ENCODE measurements around the gene ARFIP2.
A peak's percentile ranks its signal among the peaks of the same experiment; 100 is the strongest.

The ARFIP2 gene

DNA sequence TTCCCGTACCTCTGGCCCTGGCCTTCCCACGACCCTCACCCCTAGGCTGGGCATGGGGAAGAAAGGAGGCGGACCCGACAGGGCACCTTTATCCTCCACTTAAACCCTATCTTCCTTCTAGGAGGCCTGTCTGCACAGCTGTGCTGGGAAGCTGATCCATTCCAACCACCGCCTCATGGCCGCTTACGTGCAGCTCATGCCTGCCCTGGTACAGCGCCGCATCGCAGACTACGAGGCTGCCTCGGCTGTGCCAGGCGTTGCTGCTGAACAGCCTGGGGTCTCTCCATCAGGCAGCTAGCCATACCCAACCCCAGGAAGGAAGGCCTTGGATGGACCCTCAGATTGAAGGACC lies 769 bp upstream of the ARFIP2 start:
- peak in 1 of 2 donors; percentile 15 for DNase-seq

DNA sequence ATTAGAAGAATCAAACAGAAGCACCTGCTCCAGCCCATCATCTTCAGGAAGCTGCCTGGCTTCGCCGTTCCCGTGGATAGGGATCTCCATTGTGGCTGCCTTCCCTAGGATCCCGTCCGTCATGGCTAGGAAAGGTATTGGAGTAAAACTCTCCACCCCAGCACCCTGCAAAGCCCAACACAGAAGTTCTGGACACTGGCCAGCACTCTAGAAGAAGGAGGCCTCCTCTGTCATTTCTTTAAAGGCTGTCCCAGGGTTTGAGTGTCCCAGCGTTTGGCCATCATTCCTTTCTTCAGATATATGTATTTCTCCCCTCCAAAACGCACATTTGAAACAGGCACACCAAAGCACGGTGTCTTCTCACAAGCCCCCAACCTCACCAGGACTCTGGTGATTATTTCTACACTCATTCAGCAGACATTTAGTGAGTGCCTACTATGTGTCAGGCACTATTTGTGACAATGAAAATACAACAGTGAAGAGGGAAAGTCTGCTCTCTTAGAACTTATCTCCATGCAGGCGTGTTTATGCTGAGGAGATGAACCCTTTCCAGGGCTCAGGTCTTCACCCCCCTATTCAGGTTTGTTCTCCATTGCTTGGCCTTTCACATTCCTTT lies 724 bp downstream of the ARFIP2 start:
- DNase-seq, result no peak

DNA sequence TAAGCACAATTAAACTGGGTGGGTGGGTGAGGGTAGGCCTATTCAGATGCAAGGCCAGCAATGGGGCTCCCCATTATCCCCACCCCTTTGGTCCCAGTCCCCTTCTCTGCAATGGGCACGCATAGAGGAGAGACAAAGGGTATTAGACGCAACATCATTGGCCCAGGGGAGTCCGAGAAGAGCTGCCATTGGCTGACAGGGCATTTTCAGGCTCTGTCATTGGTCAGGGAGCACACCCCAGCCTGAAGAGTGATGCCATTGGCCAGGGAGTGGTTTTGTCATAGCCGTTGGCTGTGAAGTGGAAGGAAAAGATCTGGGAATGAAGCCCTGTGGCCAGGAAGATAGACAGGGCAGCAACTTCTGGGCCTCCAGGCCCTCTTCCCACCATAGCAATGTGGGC lies 4.6 kb downstream of the ARFIP2 start:
- no peak for DNase-seq

DNA sequence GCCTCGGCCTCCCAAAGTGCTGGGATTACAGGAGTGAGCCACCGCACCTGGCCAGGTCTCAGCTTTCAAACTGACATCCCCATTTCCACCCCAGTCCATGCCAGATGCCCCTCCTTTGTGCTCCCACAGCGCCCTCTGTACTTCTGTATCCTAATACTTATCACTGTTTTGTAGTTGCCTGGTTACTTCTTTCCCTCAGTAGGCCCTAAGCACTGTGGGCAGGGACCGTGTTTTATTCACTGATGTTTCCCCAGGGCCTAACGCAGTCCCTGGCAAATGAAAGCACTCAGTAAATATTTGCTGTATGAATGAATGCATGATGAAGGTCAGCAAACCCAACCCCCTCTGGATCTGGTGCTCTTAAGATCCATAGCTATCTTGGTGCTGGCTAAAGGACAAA lies 5.2 kb downstream of the ARFIP2 start:
- DNase-seq, result no peak

DNA sequence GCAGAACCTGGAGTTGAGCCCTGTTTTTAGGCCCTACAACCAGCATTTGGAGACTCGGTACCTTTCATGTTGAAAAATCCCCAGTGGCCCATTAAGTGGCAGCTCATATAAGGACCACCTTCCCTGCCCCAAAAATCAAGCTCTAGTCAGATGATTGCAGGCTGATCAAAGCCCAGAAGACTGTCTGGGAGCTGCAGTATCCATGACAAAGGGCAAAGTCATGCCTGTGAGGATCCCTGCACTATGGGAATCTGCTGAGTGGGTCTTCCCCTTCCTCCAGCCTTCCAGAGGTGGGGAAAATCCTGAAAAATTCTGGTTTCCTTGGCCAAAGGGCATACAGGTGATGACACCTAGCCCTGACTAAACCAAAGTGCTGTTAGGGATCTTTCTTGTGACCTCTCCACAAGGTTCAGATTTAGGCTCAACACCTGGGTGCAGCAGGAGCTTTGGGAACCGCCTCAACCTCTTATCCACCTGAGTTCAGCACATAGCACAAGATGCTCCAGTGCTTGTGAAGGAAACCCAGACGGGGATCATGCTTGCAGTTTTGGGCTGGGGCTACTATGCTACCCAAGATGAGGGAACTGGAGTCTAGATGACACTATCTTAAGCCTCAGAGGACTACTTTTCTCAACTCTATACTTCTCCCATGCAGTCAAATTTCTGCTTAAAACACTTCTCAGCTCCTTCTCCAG lies 6.2 kb downstream of the ARFIP2 start:
- peak in 1 of 2 donors; percentile 15 for DNase-seq

DNA sequence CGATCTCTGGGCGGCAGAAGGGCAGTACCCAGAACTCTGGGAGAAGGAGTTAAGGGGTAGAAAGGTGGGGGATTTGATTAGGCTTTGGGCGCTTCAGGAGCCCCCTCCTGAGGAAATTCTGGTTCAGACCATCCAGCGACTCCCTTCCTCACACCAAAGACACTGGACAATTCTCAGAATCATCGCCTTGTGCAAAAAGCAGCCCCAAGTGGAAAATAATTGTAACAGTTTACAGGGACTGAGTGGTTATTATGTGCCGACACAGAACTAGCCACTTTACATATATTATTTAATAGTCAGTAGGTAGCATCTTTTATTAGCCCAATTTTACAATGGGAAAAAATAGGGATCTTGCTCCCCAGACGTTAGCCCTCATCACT lies 6.7 kb downstream of the ARFIP2 start:
- no peak for DNase-seq

DNA sequence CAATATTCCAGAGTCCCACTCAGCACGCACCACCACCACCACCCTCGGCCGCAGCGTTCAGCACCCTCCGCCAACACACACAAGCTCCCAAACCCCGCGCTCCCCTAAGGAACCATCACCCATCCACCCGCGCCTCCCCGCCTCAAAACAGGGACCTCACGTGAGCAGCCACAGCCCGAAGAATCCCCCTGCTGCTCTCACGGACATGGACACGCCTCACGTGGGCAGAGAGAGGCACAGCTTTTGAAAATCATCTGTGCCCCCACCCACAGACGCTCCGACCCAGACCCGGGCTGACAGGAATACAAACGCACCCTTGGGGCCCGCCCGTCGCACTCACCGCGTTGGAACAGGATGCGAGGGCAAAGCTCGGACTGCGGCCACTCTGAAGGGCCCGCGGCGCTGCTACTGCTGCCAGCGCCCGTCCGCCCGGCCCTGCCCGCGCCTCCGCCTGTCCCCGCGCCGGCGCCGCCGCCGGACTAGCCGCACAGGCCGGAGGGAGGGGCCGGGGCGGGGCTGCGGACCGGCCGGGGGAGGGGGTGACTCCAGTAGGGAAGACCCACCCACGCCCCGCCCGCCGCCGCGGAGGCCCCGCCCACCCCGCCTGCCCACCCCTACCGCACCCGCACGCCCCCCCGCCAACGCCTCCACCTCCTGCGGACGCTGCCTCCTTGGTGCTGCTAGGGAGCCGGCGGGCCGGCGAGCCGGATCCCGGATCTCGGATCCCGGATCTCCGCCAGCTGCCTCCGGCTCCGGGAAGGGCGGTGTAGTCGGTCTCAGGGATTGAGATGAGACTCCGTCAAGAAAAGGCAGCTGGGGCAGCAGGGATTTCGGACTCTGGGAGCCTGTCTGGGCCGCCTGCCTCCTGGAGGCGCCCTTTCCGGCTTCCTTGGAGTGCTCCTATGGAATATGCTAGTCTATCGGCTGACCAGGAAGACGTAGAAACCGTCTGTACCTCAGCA lies 7.4 kb downstream of the ARFIP2 start, which contains the start of gene TRIM3:
Gene TRIM3 (minus strand): TSS at position 491 of the 962 bp plus-strand sequence. CDS start 8,246 bp downstream, outside the sequence.
- DNase-seq, result peak; percentile 78 to 80

DNA sequence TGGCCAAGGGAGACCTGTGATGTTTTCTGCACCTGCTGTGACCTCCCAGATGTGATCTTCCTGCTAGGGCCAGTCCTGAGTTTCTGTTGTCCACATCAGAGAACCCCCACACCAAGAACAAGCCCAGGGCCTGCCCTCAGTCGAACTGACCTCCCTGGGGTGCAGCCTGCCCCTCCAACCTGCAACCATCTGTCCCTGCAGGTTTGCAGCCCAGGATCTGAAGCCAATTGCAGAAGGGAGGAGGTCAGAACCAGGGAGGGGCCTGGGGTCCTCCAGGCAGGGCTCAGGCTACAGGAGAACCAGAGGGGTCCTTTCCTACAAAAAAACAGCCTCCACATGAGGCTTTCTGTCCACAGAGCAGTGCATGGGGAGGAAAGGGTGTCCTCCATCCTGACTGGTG lies 8.2 kb downstream of the ARFIP2 start:
- no peak for DNase-seq

DNA sequence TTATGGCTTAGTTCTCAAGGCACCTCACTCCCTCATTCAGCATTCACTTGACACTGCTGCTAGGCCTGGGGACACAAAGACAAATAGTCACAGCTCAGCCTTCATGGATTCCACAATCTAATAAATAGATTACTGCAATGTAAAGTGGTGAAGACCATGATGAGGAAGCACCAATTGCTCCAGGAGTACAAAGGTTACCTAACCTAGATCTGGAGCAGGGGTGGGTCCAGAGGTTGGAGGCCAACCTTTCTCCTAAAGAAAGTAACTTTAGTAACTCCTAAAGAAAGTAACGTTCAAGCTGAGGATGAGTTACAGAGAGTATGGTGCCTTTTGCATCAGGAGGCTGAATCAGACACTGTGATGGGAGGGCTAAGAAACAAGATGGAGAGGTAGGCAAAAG lies 11.5 kb downstream of the ARFIP2 start:
- DNase-seq, result no peak

DNA sequence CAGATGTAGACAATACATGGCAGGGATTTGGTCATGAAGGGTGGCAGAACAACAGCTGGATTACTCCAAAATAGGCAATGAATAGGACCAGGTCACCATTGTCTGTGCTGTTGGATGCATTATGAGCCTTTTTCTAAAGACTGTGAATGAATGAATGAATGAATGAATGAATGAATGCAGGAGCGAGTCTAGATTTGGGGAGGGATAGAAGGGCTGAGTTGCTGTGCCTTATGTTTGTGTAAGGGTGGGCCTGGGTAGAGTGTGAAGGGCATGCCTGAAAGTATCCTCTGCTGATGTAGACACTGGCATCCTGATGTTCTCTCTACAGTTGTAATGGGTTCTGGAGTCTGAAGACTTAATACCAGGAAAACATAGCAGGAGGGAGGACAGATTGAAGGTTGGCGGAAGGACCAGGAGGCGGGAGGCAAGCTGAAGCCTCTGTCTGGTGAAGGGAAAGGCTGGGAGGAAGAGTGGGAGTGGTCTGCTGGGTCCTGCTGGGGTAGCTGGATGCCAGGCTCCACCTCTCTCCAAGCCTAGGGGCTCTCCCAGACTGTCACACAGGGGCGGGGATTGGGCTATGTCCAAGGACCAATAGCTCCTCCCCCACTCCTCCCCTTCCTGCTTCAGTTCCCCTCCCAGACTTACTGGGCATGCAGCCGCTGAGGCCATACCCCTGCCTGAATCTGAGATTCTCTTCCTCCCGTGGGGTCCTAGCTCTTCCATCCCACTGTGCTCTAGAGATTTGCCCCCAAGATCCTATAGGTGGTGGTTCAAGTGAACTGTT lies 12.2 kb downstream of the ARFIP2 start:
- DNase-seq, result peak in 1 of 2 donors; percentile 70

DNA sequence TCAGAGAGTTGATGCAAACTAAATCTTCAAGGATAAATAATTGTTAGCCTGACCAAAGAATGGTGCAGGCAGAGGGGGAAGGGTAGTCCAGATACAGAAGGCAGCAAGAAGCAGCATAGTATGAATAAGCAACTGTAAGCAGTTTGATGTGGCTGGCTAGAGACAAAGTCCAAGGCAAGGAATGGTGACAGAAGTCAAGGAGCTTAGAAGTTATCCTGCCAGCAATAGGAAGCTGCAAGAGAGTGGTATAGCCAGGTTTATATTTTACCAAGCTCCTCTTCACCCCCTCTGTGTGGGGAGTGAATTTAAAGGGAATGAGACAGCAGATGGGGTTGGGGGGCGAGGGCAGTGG lies 22.1 kb downstream of the ARFIP2 start:
- DNase-seq, result no peak

DNA sequence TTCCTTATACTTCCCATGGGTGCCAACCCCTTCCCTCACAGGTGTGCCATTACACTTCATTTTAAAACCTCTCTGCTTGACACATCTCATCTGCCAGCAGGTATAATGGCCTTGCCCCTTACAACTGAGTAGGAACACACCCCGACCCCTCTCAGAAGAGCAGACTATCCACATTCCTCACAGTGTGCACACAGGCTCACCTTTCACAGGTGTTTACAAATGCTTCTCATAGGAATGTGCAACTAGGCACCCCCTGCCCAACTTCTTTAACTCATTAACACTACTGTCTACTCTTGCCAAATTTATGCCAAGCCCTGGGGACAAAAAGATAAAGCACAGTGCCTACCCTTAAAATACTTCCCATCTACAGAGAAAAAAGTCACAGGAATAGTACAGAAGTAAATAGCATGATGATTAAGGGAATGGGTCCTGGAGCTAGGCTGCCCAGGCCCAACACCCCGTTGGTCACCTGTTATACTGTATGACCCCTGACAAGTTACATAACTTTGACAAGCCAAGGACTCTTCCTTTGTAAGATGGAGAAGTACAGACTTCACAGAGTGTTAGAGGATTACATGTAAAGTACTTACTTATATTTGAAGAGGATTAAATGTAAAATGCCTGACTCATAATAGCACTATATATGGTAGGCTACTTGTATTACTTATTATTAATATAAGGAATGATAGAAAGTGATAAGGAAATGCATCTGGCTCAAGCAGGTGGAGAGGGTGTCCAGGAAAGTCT lies 22.6 kb downstream of the ARFIP2 start:
- no peak for DNase-seq

DNA sequence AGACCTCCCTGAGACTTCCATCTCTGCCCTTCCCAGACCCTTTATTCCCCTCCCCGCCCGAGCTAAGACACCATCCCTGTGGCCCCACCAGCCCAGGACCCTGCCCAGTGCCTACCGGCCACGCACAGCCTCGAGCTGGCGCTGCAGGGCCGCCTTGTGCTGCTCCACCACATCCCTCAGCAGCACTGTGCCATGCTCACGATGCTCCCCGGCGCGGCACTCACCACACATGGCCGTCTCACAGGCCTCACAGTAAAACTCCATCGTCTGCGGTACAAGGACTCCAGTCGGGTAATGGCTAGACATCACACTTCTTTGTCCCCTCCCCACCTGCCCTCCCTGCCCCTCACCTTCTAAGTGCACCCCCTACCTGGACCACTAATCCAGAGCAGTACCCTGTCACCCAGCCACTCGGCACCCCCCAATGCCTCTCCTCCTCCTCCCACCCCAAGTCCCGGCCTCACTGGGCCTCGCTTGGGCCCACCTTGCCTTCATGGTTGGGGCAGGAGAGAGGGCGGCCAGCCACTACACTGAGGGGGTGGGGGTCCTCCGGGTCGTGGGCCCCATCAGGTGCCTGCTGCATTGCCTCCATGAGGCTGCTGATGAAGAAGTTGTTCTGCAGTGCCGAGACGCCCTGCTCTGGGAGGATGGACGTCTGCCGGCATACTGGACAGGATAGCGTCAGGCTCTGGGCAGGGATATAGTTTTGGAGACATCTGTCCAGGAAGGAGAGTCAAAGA lies 23.4 kb downstream of the ARFIP2 start:
- DNase-seq, result no peak

DNA sequence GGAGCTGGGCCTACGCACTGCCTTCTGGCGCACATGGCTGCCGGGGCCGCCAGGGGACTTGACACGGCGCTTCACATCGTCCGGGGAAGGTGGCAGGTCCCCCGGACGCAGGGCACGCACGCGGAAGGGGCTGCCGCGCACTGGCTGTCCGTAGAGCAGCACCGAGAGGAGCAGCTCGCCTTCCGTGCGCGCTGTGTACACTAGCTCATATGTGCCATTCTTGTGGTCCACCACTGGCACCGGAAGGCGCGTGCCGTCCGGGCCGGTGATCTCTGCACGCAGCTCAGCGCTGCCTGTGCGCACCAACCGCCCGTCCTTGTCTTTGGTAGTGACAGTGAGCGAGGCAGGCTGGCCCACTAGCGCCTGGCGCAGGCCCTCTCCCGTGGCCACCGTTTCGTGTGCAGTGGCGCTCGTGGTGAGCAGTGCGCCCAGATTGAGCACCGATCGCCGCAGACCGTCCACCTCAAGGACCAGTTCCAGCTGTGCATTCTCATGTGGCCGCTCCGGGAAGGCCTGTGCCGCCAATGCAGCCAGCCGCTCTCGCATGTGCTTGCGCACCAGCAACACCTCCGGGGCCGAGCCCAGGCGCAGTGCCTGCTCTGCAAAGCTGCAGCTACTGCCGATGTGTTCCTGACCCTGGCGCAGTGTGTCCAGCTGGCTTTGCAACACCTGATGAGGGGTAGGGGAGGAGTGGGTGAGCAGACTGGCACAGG lies 24.6 kb downstream of the ARFIP2 start:
- no peak for DNase-seq

DNA sequence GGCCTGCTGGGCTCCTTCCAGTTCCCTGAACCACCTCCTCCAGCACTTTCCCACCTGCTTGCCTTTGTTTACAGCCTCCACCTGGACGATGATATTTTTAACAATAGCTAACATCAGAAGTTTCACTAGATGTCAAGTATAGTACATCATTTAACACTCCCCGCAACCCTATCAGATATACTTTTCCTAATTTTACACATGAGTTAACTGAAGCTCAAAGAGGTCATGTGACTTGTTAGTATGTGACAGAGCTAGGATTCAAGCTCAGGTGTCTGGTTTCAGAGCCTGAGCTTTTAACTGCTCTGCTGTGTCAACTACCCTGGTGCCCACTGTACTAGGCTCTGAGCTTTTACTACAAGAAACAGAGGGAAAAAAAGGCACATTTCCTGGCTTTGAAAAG lies 26.1 kb downstream of the ARFIP2 start:
- DNase-seq, result no peak

DNA sequence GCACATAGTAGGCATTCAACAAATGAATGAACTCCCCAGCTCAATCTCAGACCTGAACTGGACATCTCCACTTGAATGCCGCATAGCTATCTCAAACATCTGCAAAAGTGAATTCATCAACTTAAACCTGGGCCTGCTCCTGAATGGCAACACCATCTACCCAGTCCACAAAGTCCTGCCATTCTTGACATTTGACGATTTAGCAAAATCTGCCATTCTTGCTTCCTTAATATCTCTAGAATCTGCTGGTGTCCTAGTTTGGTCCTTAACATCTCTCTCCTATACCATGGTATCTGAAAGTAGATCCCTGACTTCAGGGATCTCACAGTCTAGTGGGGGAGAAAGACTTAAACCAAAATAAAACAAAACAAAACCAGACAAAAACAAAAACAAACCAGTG lies 28.0 kb downstream of the ARFIP2 start:
- DNase-seq, result no peak

DNA sequence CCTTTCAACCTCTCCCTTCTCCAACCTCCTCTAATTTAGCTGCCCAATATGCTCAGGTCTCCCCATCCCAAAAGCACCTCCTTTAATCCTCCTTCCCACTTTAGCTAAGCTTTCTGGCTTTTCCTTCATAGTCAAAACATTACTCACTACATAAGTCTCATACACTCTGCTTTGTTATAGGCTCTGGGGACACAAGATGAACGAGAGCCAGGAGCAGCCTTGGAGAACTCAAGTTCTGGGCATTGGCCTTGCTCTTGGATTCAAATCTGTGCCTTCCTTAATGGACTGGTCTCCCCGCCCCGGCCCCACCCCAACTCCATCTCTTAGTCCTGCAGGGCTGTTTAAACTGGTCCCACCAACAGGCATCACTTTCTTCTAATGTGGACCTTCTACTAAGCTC lies 28.9 kb downstream of the ARFIP2 start:
- DNase-seq, result no peak

DNA sequence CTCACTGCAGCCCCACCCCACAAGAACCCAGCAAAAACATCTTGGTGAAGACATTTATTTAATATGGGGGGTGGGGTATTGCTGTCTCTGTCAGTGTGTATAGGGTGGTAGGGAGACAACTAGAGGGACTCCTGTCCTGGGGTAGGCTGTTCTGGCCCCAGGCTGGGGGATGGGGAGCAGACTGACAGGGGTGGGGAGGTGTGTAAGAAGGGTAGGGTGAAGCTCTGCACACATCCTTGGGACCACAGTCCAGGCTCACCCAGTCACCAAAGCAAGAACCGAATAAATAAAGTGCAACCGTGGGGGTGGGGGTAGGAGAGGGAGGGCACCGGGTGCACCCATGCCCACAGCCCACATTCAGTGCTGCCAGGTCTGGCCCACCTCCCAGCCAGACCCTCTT lies 32.6 kb downstream of the ARFIP2 start:
- DNase-seq, result no peak

DNA sequence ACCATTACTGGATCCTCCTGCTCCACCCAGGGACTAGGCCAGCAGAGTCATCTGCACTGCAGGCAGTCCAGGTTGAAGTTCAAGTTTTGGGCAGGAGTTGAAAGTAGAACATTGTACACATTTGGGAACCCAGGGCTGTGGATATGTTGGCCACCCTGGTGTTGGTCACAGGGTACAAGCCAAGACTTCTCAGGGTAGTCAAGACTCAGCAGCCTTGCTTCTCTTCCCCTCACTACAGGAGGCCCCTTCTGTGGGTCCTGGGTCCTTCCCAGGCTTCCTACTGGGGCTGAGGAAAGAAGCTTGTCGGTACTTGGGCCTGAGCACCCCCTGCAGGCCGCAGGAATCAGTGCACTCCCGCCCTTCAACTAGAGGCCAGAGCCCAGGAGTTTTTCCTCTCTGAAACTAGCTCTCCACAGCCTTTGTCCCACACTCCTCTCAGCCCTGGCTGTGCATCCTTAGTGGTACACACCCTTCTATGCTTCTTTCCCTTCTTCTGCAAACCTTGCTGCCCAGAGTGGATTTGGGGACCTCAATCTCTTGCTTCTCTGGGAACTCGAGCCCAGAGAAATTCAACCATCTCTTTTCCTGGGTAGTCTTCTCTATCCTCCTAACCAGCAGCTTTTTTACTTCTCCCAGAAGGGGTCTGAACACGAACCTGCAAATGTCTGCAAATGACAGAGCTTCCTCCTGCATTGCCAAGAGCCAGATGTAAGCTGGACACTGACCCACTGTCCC lies 37.7 kb downstream of the ARFIP2 start:
- DNase-seq, result peak; percentile 60 to 61

DNA sequence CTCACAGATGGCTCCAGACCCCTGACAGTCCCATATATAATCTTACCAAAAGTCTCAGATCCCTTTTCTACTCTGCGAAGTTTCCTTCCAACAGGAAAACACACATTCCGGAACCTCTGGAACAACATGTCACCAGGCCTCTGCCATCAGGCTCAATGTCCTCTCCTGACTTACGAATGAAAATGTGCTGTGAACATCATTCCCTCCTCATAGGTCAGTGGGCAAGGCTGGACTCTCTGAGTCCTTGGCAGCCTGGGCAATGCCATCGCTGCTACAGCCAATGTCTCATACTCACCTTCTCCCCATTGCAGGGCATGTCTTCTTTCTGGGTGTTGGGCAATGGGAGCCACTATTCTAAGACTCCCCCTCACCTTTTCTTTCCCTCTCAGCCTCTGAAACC lies 38.7 kb downstream of the ARFIP2 start:
- no peak for DNase-seq

Measured in CD4-positive, alpha-beta T cell treated with Interleukin-4 for 1 hour (primary cell).